ENCODE data around the gene PLXNA4. TPM values are rescaled to one million over a fixed set of nuclear protein-coding genes. Genes with fewer than 3 reads are reported as not detected.

Gene PLXNA4
- total RNA-seq, 4 donors from 2014 or later: 0.31 to 0.66 (median 0.43) TPM

DNA sequence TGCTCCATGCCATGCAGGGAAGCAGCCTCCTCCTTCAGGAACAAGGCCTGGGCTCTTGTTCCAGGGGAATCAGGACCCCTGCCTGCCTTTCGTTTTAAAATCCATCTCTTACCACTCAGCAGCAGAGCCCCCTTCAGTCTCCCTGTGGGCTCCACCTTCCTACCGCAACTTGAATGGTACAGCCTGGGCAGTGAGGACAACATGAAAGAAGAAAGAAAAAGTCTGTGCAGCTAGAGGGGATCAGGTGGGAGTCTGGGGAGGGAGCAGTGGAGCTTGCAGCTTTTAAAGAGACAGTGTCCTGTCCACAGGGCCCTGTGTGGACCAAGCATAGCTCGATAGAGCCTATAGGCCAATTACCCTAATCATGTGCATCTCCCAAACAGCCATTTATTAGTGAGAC is 3.7 kb downstream of the PLXNA4 start:
- Histone ChIP-seq H3K27me3 (peaks cover 16 to 36% (median 16%) of the 10 kb centered on the region in 3 donors), H3K27ac (no peak overlapping the region), H3K4me3 (no peak overlapping the region), H3K36me3 (no peaks in the 10 kb centered on the region), H3K4me1 (peaks cover 7 to 21% of the 10 kb centered on the region in 2 donors), H3K9me3 (no peaks in the 10 kb centered on the region)
- TF ChIP-seq, protein P1, sequence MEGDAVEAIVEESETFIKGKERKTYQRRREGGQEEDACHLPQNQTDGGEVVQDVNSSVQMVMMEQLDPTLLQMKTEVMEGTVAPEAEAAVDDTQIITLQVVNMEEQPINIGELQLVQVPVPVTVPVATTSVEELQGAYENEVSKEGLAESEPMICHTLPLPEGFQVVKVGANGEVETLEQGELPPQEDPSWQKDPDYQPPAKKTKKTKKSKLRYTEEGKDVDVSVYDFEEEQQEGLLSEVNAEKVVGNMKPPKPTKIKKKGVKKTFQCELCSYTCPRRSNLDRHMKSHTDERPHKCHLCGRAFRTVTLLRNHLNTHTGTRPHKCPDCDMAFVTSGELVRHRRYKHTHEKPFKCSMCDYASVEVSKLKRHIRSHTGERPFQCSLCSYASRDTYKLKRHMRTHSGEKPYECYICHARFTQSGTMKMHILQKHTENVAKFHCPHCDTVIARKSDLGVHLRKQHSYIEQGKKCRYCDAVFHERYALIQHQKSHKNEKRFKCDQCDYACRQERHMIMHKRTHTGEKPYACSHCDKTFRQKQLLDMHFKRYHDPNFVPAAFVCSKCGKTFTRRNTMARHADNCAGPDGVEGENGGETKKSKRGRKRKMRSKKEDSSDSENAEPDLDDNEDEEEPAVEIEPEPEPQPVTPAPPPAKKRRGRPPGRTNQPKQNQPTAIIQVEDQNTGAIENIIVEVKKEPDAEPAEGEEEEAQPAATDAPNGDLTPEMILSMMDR (IDR thresholded peaks at IDR 0.05 in 4 of 5, conservative IDR thresholded peaks at IDR 0.05 in 1 of 5): no peak
- no peak for TF ChIP-seq POLR2A (IDR thresholded peaks at IDR 0.05)
- in situ Hi-C loops (cut with MboI; ENCODE audit: low sequenced_read_pairs in 4 of 4) (loop anchor here (5.0 to 10.0 kb wide), 4 partner anchors 248 to 628 kb away; no protein-coding TSS in a partner anchor), intact Hi-C loops (cut with DNase I; ENCODE audit: low total_unique reads) (no loop called here)
- DNase-seq: no peak
- no peak for ATAC-seq

DNA sequence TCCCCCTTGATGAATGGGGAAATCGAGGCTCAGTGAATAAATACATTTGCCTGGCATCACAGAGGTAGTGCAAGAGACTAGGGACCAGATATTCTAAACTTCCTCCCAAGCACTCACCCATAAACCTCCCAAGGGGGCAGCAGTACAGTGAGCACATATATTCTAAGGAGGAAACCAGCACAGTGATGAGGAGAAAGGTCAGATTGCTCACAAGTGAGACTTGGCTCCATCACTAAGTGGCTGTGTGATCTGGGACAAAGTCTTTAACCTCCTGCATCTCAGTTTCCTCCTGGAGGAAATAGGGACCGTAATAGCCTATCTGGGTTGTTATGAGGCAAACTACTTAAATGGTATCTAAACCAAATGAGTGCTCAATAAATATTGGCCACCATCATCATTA is 4.3 kb downstream of the PLXNA4 start:
- H3K36me3 ChIP-seq: no peaks in the 10 kb centered on the region
- ATAC-seq (no peak), DNase-seq (no peak)
- H3K9me3 ChIP-seq: no peaks in the 10 kb centered on the region
- intact Hi-C loops (cut with DNase I; ENCODE audit: low total_unique reads) (no loop called here), in situ Hi-C loops (cut with MboI; ENCODE audit: low sequenced_read_pairs in 4 of 4) (loop anchor here (5.0 to 10.0 kb wide), 4 partner anchors 247 to 627 kb away; no protein-coding TSS in a partner anchor)
- H3K27ac ChIP-seq: no peak overlapping the region
- H3K4me3 ChIP-seq: no peak overlapping the region
- peaks cover 16 to 36% (median 16%) of the 10 kb centered on the region in 3 donors for H3K27me3 ChIP-seq
- peaks cover 7 to 18% of the 10 kb centered on the region in 2 donors for H3K4me1 ChIP-seq
- no peak for TF ChIP-seq POLR2A (IDR thresholded peaks at IDR 0.05)
- TF ChIP-seq, protein P1 (IDR thresholded peaks at IDR 0.05 in 4 of 5, conservative IDR thresholded peaks at IDR 0.05 in 1 of 5): no peak

DNA sequence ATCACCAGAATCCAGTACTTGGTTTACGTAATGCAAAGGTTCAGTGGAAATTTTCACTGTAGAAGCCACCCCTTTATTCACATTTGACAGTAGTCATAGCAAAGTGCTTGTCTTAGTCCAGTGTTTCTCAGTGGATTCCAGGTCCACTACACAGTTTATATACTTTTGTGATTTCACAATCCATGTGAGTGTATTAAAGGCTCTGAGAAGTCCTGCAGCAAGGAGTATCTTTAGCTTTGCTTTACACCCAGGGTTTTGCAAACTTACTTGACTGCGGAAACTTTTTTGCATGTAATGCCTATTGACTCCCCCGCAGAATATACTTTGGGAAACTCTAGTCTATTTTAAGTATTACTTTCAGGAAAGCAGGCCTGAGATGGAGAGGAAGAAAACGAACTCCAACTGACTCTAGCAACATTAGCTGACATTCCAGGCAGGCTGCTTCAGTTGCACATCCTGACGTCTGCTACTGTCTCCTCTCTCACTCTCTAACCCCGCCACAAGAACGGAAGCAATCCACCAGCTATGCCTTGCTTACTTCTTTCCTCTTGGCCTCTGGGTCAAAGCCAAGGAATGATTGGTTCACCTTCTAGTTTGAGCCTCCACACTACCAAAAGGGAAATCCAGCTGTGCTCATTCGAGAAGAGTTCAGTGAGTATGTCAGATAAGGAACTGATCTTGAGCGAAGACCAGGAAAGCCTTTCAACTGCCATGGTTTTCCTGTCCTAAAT is 6.2 kb downstream of the PLXNA4 start:
- in situ Hi-C loops (cut with MboI; ENCODE audit: low sequenced_read_pairs in 4 of 4): loop anchor here (5.0 to 10.0 kb wide), 4 partner anchors 245 to 625 kb away; no protein-coding TSS in a partner anchor
- no peaks in the 10 kb centered on the region for H3K36me3 ChIP-seq
- intact Hi-C loops (cut with DNase I; ENCODE audit: low total_unique reads): no loop called here
- no peaks in the 10 kb centered on the region for H3K9me3 ChIP-seq
- TF ChIP-seq, protein P1 (IDR thresholded peaks at IDR 0.05 in 4 of 5, conservative IDR thresholded peaks at IDR 0.05 in 1 of 5): no peak
- TF ChIP-seq POLR2A (IDR thresholded peaks at IDR 0.05): no peak
- no peak for DNase-seq
- no peak overlapping the region for H3K4me3 ChIP-seq
- H3K27me3 ChIP-seq: peaks cover 11 to 28% (median 16%) of the 10 kb centered on the region in 3 donors
- H3K27ac ChIP-seq: no peak overlapping the region
- H3K4me1 ChIP-seq: peaks cover under 1 to 2% of the 10 kb centered on the region in 2 donors
- ATAC-seq: no peak

DNA sequence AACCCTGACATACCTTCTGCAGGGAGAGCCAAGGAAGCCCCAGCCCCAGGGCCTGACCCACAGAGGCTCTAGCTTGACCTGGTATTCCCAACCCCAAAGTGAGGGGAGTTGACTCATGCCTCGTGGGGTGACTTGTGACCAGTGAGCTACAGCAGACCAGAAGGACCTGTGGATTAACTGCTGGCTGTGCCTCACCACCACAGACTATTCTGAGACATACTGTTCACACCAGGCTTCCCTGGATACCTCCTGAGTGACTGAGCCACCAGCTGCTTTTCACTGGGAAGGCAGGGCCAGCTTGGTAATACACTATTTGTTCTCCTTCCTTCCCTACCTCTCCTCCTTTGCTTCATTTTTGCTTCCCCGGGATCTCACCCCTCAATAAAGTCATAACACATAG is 7.3 kb downstream of the PLXNA4 start:
- in situ Hi-C loops (cut with MboI; ENCODE audit: low sequenced_read_pairs in 4 of 4) (no loop called here), intact Hi-C loops (cut with DNase I; ENCODE audit: low total_unique reads) (no loop called here)
- Histone ChIP-seq H3K4me3 (no peak overlapping the region), H3K27ac (no peak overlapping the region), H3K9me3 (no peaks in the 10 kb centered on the region), H3K36me3 (no peaks in the 10 kb centered on the region), H3K4me1 (no peaks in the 10 kb centered on the region), H3K27me3 (peaks cover 7 to 21% (median 11%) of the 10 kb centered on the region in 3 donors)
- DNase-seq (no peak), ATAC-seq (no peak)
- no peak for TF ChIP-seq POLR2A (IDR thresholded peaks at IDR 0.05)
- TF ChIP-seq, protein P1 (IDR thresholded peaks at IDR 0.05 in 4 of 5, conservative IDR thresholded peaks at IDR 0.05 in 1 of 5): no peak
